Stimulated activated CD4-positive, alpha-beta T cell treated with anti-CD3 and anti-CD28 coated beads, TNF-alpha, amount 100 ng/mL, for 4 hours (primary cell): Measurements from ENCODE around the gene BIN1.

Experiments
- DNase-seq, 3 experiments: peaks; one replicate each; pipeline ENCODE4 v3.0.0-alpha.2; 2020; ENCODE audit warnings: low read depth in 3 of 3

Gene BIN1

GRCh38 chr2:126999106-126999756, 107.7 kb downstream of the BIN1 start:
- no peak for DNase-seq

- DNase-seq: no peak
These were observed 108.5 kb downstream of the BIN1 start for GRCh38 chr2:126998486-126998885.
